HG02970 (cell line): ENCODE results near the gene PDLIM4.

Experiments used
- ATAC-seq: cut with Tn5 transposase; IDR thresholded peaks from one replicate; pipeline ENCODE4 v1.9.1; 2021; ENCODE audit warnings: mild to moderate bottlenecking, moderate library complexity, moderate number of reproducible peaks; ENCODE audit not compliant: unreplicated experiment, low FRiP score

The PDLIM4 gene

DNA sequence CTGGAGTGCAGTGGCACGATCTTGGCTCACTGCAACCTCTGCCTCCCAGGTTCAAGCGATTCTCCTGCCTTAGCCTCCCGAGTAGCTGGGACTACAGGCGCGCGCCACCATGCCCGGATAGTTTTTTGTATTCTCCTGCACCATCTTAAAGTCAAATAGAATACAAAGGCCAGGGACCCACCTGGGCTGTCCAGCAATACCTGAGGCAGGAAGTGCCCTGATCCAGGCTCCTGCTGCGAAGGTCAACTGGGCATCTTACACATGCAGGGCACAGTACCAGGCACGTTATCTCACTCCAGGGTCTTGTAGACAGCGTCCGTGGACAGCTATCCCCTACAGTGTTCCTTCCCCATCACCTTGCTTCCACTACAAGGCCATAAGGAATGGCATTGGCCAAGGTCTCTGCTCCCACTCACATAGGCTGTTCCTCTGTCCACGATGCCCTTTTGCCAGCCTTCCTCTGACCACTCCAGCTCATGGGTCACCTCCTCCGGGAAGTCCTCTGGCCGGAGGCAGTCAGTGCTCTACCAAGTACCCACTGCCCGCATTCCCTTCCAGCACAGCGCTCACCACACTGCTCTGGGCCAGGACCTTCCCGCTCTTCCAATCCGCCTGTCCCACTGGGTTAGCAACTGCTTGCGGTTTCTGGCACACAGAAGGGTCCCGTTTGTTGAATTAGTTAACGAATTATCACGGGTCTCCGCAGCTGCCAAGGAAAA, 30.8 kb upstream of the PDLIM4 start:
- ATAC-seq = no peak

DNA sequence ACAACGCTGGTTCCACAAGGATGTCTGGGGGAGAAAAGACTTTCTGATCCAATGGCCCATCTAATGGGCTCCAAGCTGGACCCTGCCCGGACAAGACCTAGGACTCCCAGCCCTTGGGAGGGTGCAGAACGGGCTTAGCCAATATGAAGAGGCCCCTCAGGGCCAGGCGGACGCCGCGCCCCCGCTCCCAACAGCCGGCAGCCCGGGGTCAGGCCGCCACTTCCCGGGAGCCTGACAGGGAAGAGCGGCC, 30.3 kb upstream of the PDLIM4 start:
- no peak for ATAC-seq

DNA sequence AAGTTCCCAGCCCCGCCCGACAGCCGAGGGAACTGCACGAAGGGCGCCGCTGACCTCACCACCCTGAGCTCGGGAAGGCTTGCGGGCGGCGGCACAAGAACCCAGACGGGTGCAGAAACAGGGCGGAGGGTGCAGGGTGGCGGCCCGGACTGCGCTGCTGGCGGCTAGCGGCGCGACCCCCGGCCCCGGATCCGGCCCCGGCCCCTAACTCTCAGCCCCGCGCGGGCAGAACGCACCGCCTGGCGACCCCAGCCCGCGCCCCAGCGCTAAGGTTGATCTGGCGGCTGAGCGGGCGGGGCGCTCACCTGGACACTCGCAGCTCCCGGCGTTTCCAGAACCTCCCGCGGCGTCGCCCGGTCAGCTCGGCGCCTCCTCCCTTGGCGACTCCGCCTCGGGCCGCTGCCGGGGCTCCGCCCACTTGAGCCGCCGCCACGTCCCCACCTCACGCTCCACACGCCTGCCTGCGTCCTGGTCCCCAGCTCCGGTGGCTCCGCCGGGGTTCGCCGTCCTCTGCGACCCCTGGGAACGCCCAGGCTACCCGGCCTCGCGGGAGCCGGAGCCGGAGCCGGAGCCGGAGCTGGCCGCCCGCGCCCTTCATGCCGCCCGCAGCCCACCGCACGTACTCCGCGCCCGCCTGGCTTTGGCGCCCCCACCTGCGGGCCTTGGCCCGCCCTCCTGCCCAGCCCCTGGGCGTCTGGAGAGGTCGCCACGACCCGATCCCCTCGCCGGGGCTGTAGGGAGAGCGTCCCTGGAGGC, 29.8 kb upstream of the PDLIM4 start, which contains the start of gene P4HA2:
Gene P4HA2 (minus strand): TSS at position 369 of the 756 bp plus-strand sequence. CDS start 9,227 bp downstream, outside the sequence.
- ATAC-seq = no peak

DNA sequence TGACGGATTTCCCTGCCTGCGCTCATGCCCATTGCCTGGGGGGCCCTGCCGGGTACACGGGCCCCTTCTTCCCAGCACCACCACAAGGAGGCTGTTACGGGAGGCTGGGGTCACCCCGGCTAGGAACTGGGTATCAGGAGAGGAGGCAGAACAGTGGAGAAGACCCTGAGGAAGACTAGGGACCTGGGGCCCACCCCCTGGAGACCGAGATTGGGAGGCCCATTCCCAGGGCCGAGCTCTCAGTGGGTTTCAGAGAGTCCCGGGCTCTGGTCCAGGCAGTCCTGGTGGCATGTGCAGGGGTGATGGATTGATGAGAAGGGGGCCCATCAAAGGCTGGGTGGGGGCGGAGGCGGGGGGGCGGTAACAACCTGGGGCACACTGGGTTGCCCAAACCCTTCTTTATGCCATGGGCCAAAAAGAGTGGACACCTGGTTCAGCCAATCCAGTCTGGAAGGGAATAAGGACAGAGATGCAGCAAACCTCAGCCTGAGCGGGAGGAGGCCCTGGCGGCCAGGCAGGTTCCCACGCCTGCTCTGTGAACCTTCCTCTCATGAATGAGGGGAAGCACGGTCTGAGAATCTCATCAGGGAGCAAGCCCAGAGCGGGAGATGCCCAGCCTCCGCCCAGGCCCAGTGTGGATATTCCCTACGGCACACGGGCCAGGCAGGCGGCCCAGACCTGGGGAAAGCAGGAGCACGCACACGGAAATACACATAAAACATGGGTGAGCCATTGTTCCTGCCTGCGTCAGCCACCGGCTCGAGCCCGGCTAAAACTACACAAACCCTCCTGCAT, 29.1 kb upstream of the PDLIM4 start:
- no peak for ATAC-seq

DNA sequence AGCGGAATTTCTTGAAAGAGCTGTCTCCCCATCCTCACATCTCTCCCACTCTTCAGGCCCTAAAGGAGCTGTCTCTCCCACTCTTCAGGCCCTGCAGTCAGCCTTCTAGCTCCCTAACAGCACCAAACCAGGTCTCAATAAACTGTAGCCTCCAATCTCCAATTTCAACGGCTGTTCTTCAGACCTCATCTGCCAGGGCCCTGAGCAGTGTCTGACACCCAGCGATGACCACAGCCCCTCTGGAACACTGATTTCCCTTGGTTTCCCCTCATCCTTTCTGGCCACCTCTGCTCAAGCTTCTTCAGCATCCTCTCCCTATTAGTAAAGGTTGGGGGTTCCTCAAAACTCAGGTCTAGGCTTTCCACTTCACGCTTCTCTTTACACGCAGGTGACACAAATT, 28.3 kb upstream of the PDLIM4 start:
- no peak for ATAC-seq

DNA sequence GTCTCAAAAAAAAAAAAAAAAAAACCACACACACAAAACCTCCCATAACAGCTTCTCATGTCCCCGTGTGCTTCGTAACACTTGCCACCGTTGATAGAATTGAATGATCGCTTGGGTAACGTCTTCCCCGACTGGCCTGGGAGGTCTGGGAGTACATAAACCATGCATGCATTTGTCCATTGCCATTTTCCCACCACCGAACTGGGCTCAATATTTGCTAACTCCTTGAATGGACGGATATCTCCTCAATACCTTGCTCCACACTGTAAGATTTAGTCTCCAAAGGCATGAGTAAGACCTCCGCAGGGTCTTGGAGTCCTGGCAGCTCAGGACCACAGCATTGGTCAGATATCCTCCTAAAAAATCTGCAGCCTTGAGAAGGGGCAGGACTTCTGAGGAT, 26.6 kb upstream of the PDLIM4 start:
- ATAC-seq = no peak

DNA sequence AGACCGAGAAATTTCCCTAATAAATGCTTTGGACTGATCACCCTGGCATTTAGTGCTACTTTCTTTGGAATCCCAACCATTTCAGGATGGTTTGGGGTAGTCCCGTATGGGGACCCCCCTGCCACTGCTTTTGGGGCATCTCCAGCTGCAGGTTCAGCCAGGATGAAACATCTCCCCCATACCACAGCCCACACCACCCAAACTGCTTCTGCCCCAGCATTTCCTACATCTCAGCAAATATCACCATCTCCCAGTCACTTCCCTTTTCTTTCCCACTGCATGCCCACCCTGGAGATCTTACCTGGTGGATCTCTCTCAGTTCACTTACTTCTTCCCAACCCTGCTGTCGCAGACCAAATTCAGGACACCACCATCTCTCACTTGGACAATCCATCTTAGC, 25.0 kb upstream of the PDLIM4 start:
- ATAC-seq = no peak

DNA sequence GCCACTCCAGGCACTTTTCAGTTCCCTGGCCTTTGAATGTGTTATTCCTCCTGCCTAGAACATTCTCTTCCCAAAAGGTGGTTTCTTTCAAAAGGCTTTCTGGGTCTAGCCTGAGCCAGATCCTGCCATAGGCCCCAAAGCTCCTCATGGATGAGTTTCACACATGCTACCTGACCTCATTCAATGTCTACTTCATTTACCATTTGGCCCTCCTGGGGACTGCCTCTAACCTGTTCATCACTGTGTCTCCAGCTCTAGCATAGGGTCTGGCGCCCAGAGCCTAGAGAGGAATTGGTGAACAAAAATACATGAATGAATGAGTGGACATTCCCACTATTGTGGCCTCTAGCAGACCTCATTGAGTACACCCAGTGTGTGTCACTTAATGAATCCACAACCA, 24.4 kb upstream of the PDLIM4 start:
- no peak for ATAC-seq

DNA sequence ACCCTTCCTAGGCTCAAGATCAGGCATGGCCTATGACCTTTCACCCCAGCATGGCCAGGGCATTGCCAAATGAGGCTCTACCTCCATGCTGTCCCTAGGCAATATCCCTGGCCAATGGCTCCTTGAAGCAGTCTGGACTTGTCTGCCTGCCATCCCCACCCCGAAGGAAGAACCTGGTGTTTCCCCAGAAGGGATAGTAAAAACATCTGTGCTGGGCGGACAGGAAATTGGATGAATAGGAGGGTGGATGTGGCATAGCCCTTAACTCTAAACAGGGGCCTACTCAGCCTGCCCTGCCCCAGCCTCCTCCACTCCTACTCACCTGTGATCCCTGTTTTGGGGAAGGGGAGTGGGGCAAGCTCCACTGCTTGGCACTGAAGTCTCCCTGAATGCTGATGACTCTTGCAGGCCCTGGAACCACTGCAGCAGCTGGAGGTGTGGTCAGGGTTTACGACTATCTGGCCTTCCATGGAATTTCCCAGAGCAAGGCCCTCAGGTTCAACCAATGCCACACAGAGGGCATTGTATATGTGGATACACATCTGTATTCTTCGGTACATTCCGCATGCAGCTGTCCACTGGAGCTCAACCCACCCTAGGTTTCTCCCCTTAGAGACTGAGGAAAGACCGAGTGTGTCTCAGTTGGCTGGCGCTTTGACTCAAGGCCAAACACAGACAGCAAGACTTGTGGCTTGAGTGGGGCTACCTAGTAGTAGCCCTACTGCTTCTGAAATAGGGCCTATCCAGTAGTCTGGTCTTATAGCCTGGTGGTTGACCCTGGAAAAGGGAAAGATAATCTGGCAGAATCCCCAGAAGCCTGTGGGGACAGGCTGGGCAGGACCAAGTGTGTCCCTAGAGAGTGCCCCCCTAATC, 23.4 kb upstream of the PDLIM4 start:
- no peak for ATAC-seq

DNA sequence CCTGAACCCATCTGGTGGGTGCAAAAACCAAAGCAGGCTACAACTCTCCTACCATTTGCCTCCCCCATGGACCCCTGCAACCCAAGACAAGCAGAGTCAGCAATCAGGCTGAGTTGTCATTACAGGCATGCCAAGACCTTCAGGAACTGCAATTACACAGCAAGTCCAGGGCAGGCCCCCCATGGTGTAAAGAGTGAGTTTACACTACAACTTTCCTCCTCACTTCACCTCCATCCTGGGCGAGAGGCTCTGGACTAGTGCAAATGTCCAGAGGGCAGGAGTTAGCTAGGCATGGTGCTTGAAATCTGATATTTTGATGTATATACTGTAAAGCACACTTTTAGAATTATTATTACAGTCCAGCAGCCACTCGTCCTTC, 22.8 kb upstream of the PDLIM4 start:
- no peak for ATAC-seq

DNA sequence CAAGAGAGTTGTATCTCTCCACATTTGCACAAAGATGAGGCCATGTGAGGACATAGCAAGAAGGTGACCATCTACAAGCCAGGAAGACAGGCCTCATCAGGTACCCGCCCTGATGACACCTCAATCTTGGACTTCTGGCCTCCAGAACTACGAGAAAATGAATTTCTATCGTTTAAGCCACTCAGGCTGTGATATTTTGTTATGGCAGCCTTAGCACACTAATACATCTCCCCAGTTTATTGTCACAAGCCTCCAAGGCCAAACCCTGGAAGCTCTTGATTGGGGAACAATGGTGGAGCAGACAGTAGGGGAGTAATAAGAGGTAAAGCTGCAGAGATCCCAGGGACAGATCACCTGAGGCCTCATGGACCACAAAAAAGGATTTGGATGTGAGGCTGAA, 22.2 kb upstream of the PDLIM4 start:
- no peak for ATAC-seq

DNA sequence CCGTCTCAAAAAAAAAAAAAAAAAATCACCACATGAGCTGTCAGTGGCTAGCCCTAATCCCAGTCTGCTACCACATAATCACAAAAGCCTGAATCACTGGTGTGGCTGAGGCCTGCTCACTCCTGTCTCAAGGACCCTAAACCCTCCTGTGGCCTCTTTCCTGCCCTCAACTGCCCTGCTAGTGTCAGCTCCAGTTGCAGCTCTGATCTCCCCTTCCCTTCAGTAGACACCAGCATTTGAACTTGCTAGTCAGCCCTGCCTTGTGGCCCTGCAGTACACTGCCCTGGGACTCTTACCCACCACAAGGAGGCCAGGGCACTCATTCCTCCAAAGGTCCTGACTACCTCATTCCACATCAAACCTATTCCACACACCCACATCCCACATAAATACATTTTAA, 20.4 kb upstream of the PDLIM4 start:
- ATAC-seq = no peak

DNA sequence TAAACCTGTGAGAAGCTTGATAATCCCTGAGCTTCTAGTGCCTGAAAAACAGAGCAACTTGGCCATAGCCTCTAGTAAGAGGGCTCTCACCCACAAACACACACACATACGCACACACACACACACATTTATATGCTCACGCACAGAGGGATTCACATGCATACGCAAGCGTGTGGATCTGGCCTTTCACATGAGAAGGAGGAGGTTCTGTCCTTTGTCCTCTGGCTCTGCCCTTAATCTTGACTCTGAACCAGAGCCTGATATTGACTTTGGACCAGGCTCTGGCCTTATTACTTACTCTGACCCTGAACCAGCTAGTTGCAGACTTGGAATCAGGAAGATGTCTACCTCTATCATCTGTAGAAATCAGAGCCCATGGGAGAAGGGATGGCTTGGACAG, 19.8 kb upstream of the PDLIM4 start:
- no peak for ATAC-seq

DNA sequence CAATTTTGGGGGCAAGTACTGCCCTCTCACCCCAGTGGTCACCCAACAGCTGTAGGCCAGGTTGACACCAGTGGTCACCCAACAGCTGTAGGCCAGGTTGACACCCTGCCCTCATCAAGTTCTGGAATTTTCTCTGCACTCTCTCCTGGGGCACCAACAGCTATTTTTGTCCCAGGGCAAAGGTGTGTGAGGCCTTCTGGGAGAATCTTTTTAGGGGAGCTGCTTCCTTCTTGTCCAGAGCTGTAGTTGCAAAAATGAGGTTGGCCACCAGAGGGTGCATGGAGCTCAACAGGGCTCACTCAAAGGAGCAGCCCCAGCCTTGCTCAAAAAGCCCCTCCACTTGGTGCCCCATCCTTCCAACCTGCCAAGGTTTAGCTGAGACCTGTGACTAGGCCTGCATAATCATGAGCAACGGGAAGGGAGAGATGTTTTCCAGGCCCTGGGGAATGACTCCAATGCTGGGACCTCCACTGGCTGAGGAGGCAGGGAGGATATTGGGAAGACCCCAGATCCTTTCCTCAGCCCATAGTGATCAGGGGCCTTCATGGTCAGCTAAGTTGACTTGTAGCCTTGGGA, 19.2 kb upstream of the PDLIM4 start:
- no peak for ATAC-seq

DNA sequence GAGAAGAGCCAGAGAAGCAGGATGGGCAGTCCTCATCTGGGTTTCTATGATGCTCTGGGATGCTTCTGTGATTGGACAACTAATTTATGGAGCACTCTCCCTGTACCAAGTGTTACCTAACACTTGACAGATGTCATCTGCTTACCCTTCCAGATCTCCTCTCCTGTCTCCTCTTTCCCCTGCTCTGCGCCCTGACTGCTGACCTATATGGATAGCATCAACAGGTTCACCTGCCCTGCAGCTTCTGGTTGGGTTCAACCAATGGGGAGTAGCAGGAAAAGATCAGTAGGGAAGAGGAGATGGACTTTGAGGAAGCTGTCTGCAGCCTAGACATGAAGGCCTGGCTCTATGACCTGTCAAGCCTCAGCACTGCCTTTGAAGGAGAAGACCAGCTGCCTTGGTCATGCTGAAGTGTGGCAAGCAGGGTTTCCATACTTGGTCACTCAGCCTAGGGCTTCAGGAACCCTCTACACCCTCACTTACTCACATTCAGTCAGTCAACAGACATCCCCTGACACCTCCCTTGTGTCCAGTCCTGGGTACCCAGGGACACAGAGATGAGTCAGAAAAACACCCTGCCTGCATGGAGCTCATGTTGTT, 18.5 kb upstream of the PDLIM4 start:
- no peak for ATAC-seq

DNA sequence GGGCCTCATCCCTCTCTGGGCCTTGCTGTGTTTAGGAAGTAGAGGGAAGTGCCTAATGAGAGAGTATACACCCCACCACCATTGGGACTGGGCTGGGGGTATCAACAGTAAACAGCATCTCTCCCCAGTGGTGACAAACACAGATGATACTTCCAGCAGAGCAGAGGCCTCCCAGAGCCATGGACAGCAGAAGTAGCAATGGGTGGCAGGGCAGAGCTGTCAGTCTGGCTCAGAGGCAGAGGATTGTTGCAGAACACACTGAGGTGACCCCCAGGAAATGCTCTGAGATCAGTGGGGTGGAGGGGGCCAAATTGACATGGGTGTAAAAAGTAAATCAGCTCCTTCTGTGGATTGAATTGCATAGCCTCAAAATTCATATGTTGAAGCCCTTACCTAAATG, 17.7 kb upstream of the PDLIM4 start:
- ATAC-seq = no peak

DNA sequence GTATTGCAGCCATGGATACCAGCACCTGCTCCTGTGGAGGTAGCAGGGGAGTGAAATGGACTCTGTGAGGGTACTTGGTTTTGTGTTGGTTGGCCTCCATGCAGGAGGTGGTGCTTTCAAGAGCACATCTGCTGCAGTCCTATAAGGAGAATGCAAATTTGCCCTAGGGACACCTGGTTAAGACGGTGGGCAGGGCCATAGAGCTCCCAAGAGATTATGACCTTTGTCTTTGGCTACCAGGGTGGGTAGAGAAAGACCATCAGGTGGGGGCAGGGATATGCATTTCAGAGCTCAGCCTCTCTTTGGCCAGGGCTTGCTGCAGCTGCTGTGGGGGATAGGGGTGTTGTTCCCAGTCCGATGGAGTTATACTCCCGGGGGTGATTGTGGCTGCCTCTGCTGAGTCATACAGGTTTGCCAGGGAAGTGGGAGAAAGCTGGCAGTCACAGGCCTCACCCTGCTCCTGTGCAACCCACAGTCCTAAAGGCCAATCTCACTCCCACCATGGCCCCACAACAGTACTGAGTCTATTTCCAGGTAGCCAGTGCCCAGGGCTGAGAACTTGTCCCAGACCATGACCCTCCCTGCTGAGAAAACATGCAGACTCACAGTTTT, 14.0 kb upstream of the PDLIM4 start:
- ATAC-seq = no peak

DNA sequence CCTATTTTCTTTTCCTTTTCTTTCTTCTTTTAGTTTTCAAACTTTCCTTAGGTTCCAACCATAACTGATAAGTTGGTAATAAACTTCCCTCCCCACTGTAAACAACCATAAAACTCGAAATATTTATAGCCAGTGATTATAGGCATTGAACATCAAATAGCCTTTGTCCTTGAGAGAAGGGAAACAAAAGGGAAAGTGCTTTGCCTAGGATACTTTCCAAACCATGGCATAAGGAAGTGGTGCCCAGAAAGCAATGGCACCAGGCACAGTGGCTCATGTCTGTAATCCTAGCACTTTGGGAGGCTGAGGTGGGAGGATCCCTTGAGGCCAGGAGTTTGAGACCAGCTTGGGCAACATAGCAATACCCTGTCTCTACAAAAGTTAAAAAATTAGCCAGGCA, 11.9 kb upstream of the PDLIM4 start:
- ATAC-seq = no peak

DNA sequence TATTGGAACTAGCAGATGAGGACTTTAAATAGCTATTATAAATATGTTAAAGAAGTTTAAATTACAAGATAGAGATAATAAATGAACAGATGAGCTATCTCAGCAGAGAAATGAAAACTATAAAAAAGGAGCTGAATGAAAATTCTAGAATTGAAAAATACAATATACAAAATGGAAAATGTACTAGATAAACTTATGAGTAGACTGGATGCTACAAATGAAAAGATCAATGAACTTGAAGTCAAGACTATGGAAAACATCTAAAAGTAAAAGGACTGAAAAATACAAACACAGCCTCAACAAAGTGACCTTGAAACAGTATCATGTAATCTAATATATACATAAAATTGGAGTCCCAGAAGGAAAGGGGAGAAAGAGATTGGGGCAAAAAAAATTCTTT, 10.7 kb upstream of the PDLIM4 start:
- ATAC-seq = no peak

DNA sequence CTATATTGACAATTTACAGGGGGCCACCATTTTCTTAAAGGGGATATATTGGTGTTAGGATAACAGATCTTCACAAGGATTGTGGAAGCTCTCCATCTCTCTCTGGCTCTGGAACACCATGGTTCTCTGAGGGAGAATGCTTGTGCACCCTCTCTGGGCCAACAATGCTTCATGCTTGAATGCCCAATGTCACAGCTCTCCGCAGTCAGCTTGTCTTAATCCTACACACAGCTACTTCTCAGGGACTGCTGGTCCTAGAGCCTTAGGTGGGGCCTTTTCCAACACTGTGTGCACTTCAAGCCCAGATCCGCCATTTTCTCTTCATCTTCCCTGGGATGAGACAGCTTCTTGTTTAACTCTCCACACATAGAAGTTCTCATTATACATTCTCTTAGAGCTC, 6.9 kb upstream of the PDLIM4 start:
- ATAC-seq = no peak
